Fibroblast of villous mesenchyme (primary cell): ENCODE results near the gene AFAP1. TPM values are rescaled to one million over a fixed set of nuclear protein-coding genes. Genes with fewer than 3 reads are reported as not detected.

Experiments
- DNase-seq: peaks from one replicate; pipeline ENCODE4 v3.0.0-alpha.2; 2010; ENCODE audit warnings: low read depth
- H3K4me3 ChIP-seq: 2 replicates; pipeline ENCODE4 v1.5.1; 2011; ENCODE audit warnings: low read depth, mild to moderate bottlenecking, low read length
- CTCF ChIP-seq: IDR thresholded peaks from 2 replicates; pipeline ENCODE4 v1.5.1; 2012; ENCODE audit warnings: low read depth, mild to moderate bottlenecking, low read length; ENCODE audit not compliant: insufficient read depth
- total RNA-seq: library from RNA; depleted of rRNA; stranded (reverse); fragments of >200 nt; gene quantifications from 2 replicates; pipeline ENCODE4 v1.2.3, GENCODE V29; 2012

AFAP1 gene
- total RNA-seq, 1 donor, result 133 TPM

- H3K4me3 ChIP-seq, result no peak overlapping the region
- no peak for DNase-seq
- TF ChIP-seq CTCF, result no peak
These were observed 203.0 kb downstream of the AFAP1 start for GRCh38 chr4:7736436-7737267.

GRCh38 chr4:7735961-7736360, 203.7 kb downstream of the AFAP1 start:
- no peak for DNase-seq
- H3K4me3 ChIP-seq, result no peak overlapping the region
- no peak for TF ChIP-seq CTCF

- no peak overlapping the region for H3K4me3 ChIP-seq
- TF ChIP-seq CTCF, result no peak
- DNase-seq, result no peak
These were observed 204.3 kb downstream of the AFAP1 start for GRCh38 chr4:7735395-7735794.

GRCh38 chr4:7734651-7735260, 204.9 kb downstream of the AFAP1 start:
- H3K4me3 ChIP-seq, result no peak overlapping the region
- no peak for TF ChIP-seq CTCF
- no peak for DNase-seq

- no peak for TF ChIP-seq CTCF
- H3K4me3 ChIP-seq, result no peak overlapping the region
- no peak for DNase-seq
These were observed 205.6 kb downstream of the AFAP1 start for GRCh38 chr4:7733801-7734650.

- H3K4me3 ChIP-seq, result no peak overlapping the region
- no peak for TF ChIP-seq CTCF
- no peak for DNase-seq
These were observed 206.5 kb downstream of the AFAP1 start for GRCh38 chr4:7733201-7733600.
